ENCODE results near the gene GALNT13.

The GALNT13 gene

DNA sequence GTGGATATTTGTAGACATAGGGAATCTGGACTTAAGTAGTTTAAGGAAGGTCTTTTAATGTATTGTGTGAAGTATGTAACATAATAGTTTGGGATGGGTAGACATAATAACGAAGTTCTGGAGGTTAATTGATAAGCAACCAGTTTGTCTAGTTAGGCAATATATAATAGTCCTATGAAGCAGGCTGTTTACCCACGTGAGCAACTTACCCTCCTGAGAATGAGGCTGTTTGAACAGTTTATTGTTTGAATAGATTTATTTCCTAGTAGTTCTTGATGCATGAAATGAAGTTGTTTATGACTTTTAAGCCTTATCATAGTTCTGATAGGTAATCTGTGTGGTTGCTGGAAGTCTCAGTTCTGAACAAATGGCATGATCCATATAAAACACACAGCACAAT, 361.5 kb downstream of the GALNT13 start:
- TF ChIP-seq, protein P1, sequence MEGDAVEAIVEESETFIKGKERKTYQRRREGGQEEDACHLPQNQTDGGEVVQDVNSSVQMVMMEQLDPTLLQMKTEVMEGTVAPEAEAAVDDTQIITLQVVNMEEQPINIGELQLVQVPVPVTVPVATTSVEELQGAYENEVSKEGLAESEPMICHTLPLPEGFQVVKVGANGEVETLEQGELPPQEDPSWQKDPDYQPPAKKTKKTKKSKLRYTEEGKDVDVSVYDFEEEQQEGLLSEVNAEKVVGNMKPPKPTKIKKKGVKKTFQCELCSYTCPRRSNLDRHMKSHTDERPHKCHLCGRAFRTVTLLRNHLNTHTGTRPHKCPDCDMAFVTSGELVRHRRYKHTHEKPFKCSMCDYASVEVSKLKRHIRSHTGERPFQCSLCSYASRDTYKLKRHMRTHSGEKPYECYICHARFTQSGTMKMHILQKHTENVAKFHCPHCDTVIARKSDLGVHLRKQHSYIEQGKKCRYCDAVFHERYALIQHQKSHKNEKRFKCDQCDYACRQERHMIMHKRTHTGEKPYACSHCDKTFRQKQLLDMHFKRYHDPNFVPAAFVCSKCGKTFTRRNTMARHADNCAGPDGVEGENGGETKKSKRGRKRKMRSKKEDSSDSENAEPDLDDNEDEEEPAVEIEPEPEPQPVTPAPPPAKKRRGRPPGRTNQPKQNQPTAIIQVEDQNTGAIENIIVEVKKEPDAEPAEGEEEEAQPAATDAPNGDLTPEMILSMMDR (IDR thresholded peaks at IDR 0.05; ENCODE audit: insufficient read depth, low read length, poor library complexity, severe bottlenecking) = no peak
- no peak for TF ChIP-seq EZH2phosphoT487 (conservative IDR thresholded peaks at IDR 0.05; ENCODE audit: low read length)
- Histone ChIP-seq H3K27me3 (ENCODE audit: low read length) (no peaks in the 10 kb centered on the region), H3K9me2 (replicated peaks; ENCODE audit: insufficient read depth, low read length) (no peaks in the 10 kb centered on the region), H2AFZ (ENCODE audit: low read depth, low read length, severe bottlenecking) (no peak overlapping the region), H3K4me2 (ENCODE audit: low read depth, low read length, poor library complexity, severe bottlenecking) (no peak overlapping the region), H3F3A (ENCODE audit: insufficient read depth) (no peaks in the 10 kb centered on the region), H3K4me3 (ENCODE audit: insufficient read depth, low read length, poor library complexity, severe bottlenecking) (no peak overlapping the region), H3K36me3 (ENCODE audit: low read length) (no peaks in the 10 kb centered on the region), H4K20me1 (ENCODE audit: low read depth, low read length) (no peaks in the 10 kb centered on the region; the same call in 1 of the 2 replicates), H3K9ac (ENCODE audit: low read length) (no peak overlapping the region), H3K9me3 (ENCODE audit: insufficient read depth, low read length) (no peaks in the 10 kb centered on the region), H3K79me2 (ENCODE audit: insufficient read depth, low read length) (no peaks in the 10 kb centered on the region), H3K27ac (ENCODE audit: low read depth, low read length) (no peak overlapping the region)

DNA sequence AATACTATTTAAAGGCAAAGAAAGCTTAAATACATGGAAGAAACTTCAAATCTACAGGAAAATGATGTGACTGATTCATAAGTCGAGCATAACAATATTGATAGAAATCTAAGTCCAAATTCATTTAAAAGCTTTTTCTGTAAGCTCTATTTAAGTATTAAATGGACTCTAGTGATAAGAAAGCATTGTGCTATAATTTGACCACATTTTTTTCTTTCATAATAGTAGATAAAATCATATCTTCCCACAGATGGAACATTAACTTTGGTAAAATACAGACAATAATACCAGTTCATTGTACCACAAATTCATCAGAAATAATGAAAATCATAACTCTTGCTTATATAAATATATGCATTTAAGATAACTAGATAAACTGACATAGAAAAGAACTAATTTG, 366.5 kb downstream of the GALNT13 start:
- Histone ChIP-seq H3K9me2 (replicated peaks; ENCODE audit: insufficient read depth, low read length) (no peaks in the 10 kb centered on the region), H3K36me3 (ENCODE audit: low read length) (no peaks in the 10 kb centered on the region), H3K9me3 (ENCODE audit: insufficient read depth, low read length) (no peaks in the 10 kb centered on the region), H4K20me1 (ENCODE audit: low read depth, low read length) (no peaks in the 10 kb centered on the region; the same call in 1 of the 2 replicates), H3F3A (ENCODE audit: insufficient read depth) (no peaks in the 10 kb centered on the region), H3K27me3 (ENCODE audit: low read length) (no peaks in the 10 kb centered on the region), H2AFZ (ENCODE audit: low read depth, low read length, severe bottlenecking) (no peak overlapping the region), H3K79me2 (ENCODE audit: insufficient read depth, low read length) (no peaks in the 10 kb centered on the region), H3K27ac (ENCODE audit: low read depth, low read length) (no peak overlapping the region), H3K4me2 (ENCODE audit: low read depth, low read length, poor library complexity, severe bottlenecking) (no peak overlapping the region), H3K9ac (ENCODE audit: low read length) (no peak overlapping the region), H3K4me3 (ENCODE audit: insufficient read depth, low read length, poor library complexity, severe bottlenecking) (no peak overlapping the region)
- TF ChIP-seq EZH2phosphoT487 (conservative IDR thresholded peaks at IDR 0.05; ENCODE audit: low read length) = no peak
- TF ChIP-seq, protein P1 (IDR thresholded peaks at IDR 0.05; ENCODE audit: insufficient read depth, low read length, poor library complexity, severe bottlenecking) = no peak

DNA sequence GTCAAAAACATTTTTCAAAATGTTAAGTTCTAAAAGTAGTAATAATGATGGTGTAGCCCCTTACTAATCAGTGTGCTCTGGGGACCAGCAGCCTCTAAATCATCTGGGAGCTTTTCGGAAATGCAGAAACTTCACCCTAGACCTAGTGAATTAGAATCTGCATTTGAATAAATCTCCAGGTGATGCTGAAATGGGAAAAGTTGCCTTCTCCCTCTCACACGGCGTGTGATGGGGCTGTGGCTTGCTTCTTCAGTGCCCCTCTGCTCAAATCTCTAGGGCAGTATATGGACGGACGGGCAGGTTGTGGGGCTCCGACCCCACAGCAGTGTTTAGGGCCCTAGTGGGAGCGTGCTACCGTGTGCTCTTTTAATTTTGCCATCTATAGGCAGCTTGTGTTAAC, 368.6 kb downstream of the GALNT13 start:
- Histone ChIP-seq H3K36me3 (ENCODE audit: low read length) (no peaks in the 10 kb centered on the region), H3K27me3 (ENCODE audit: low read length) (no peaks in the 10 kb centered on the region), H3K27ac (ENCODE audit: low read depth, low read length) (no peak overlapping the region), H3K9ac (ENCODE audit: low read length) (no peak overlapping the region), H2AFZ (ENCODE audit: low read depth, low read length, severe bottlenecking) (no peak overlapping the region), H3K79me2 (ENCODE audit: insufficient read depth, low read length) (no peaks in the 10 kb centered on the region), H3K9me3 (ENCODE audit: insufficient read depth, low read length) (no peaks in the 10 kb centered on the region), H3K4me3 (ENCODE audit: insufficient read depth, low read length, poor library complexity, severe bottlenecking) (no peak overlapping the region), H3K4me2 (ENCODE audit: low read depth, low read length, poor library complexity, severe bottlenecking) (no peak overlapping the region), H4K20me1 (ENCODE audit: low read depth, low read length) (no peaks in the 10 kb centered on the region; the same call in 1 of the 2 replicates), H3K9me2 (replicated peaks; ENCODE audit: insufficient read depth, low read length) (no peaks in the 10 kb centered on the region), H3F3A (ENCODE audit: insufficient read depth) (no peaks in the 10 kb centered on the region)
- no peak for TF ChIP-seq EZH2phosphoT487 (conservative IDR thresholded peaks at IDR 0.05; ENCODE audit: low read length)
- TF ChIP-seq, protein P1 (IDR thresholded peaks at IDR 0.05; ENCODE audit: insufficient read depth, low read length, poor library complexity, severe bottlenecking) = no peak

All from SU-DHL-6 (cell line).